Measurements from ENCODE around the gene SPRY2. TPM values are rescaled to one million over a fixed set of nuclear protein-coding genes. Genes with fewer than 3 reads are reported as not detected.

SPRY2 gene
- total and polyA plus RNA-seq, 2 of the 4 experiments (the other 2 are of a cell fraction) = 21.1 to 47.9 TPM

DNA sequence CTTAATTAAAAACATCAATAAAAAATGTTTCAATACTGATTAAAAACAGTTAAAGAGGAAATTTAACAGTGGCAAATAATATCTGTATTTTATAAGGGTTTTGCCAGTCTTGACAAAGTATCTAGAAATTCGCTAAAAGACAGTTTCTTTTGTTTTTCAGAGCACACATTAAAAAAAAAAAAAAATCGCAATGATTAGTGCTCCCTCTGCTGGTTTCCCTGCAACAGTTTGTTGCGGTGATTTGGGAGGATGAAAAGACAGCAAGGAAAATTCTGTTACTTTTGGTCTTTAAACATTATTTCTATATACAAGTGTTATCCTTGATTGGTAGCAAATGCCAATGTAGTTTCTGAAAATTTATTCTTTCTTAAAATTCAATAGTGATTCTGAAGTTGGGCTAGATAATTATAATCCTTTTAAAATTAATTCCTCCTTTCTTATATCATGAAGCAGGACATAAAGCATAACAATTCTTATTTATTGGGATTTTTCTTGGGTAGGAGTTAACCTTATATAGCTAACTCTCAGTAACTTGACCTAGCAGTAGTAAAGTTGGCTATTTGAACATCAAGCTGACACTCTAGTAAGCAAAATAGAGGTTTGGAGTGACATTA lies 23.1 kb upstream of the SPRY2 start:
- in situ Hi-C loops (cut with MboI; ENCODE audit: low sequenced_read_pairs) = loop anchor here (10.0 to 25.0 kb wide), 3 partner anchors 589 to 802 kb away; no protein-coding TSS in a partner anchor
- H2AFZ ChIP-seq (replicated peaks; ENCODE audit: low read length, poor library complexity) = no peak overlapping the region

More for the DNA sequence above, 23.1 kb upstream of the SPRY2 start:
- Histone ChIP-seq H4K5ac (ENCODE audit: low read depth, low read length) (no peak overlapping the region), H4K91ac (ENCODE audit: insufficient read depth, low read depth, low read length) (no peak overlapping the region), H3K18ac (ENCODE audit: low read depth, low read length) (no peak overlapping the region), H2BK120ac (ENCODE audit: low read depth, low read length) (no peak overlapping the region), H3K4me2 (ENCODE audit: low read depth, low read length) (no peak overlapping the region), H3K14ac (replicated peaks; ENCODE audit: low read depth, low read length) (no peak overlapping the region), H2AK9ac (replicated peaks; ENCODE audit: low read depth, low read length, poor library complexity) (no peak overlapping the region), H3K9me1 (ENCODE audit: insufficient read depth, low read length) (no peaks in the 10 kb centered on the region), H2BK5ac (ENCODE audit: low read depth, low read length, poor library complexity, severe bottlenecking) (peak overlapping the region; percentile 23), H2BK20ac (ENCODE audit: low read depth, low read length) (no peak overlapping the region), H4K20me1 (ENCODE audit: insufficient read depth, low read length) (no peaks in the 10 kb centered on the region), H3K9ac (ENCODE audit: low read depth, low read length) (no peak overlapping the region), H2AK5ac (ENCODE audit: low read depth, low read length) (no peak overlapping the region), H2BK15ac (ENCODE audit: low read depth, low read length) (no peak overlapping the region), H3K4me3 (ENCODE audit: insufficient read depth, low read depth, low read length) (no peak overlapping the region), H4K8ac (ENCODE audit: low read depth in 2 of 2, low read length in 2 of 2) (no peak overlapping the region; a peak in 1 of 4 replicates), H3K79me1 (ENCODE audit: low read depth in 1 of 2, low read length in 2 of 2) (no peaks in the 10 kb centered on the region), H3K27ac (ENCODE audit: insufficient read depth, low read length) (no peak overlapping the region), H3K56ac (ENCODE audit: extremely low read depth, insufficient read depth, low read length) (no peak overlapping the region), H3K36me3 (ENCODE audit: control insufficient read depth, insufficient read depth, low read length) (no peaks in the 10 kb centered on the region), H3K4ac (ENCODE audit: low read depth, low read length) (no peak overlapping the region), H3K27me3 (ENCODE audit: control insufficient read depth, insufficient read depth, low read length) (no peaks in the 10 kb centered on the region), H3K23ac (ENCODE audit: low read depth, low read length) (no peak overlapping the region; the same call in 1 of the 2 replicates), H3K4me1 (ENCODE audit: control insufficient read depth, insufficient read depth, low read length) (no peaks in the 10 kb centered on the region), H3K9me3 (ENCODE audit: control insufficient read depth, insufficient read depth, low read length) (no peaks in the 10 kb centered on the region)
- ChIA-PET CTCF (interaction anchor here (0.9 to 1.0 kb wide), 2 partner anchors 404 to 685 kb away, joined by 3 read pairs; no protein-coding TSS in a partner anchor), POLR2A (ENCODE audit: unreplicated experiment) (no interaction called here)
- intact Hi-C loops (cut with micrococcal nuclease) = loop anchor here (1.0 to 5.0 kb wide), 3 partner anchors 589 to 817 kb away; no protein-coding TSS in a partner anchor
- TF ChIP-seq NFE2L2 (IDR thresholded peaks at IDR 0.05; ENCODE audit: low read depth, low read length) (no peak), CTCF (conservative IDR thresholded peaks at IDR 0.05; ENCODE audit: low read depth, low read length) (peak; percentile 88), RAD21 (IDR thresholded peaks at IDR 0.05; ENCODE audit: low read length) (peak; percentile 74), SMC3 (IDR thresholded peaks at IDR 0.05; ENCODE audit: low read depth, low read length) (peak; percentile 88)
- ATAC-seq (ENCODE audit: low read depth) = peak; percentile 27; the same call in 1 of the 2 replicates
- dilution Hi-C loops (cut with HindIII; ENCODE audit: low sequenced_read_pairs, unreplicated experiment) = no loop called here
- no TSS peak for BruUV-seq (replicated peaks)
- DNase-seq = peak; percentile 49
- no CpG with 5 or more reads among the region's 3 CpGs for WGBS, 2 experiments (ENCODE audit: extremely low coverage in 2 of 2, insufficient read length in 1 of 2)
